ENCODE data around the gene TCAF1.
"Not testable (repeated sequence)": the region's sequence is repeated elsewhere in the genome, so short reads cannot be mapped to it uniquely, and the experiment has no call there.

Gene TCAF1

DNA sequence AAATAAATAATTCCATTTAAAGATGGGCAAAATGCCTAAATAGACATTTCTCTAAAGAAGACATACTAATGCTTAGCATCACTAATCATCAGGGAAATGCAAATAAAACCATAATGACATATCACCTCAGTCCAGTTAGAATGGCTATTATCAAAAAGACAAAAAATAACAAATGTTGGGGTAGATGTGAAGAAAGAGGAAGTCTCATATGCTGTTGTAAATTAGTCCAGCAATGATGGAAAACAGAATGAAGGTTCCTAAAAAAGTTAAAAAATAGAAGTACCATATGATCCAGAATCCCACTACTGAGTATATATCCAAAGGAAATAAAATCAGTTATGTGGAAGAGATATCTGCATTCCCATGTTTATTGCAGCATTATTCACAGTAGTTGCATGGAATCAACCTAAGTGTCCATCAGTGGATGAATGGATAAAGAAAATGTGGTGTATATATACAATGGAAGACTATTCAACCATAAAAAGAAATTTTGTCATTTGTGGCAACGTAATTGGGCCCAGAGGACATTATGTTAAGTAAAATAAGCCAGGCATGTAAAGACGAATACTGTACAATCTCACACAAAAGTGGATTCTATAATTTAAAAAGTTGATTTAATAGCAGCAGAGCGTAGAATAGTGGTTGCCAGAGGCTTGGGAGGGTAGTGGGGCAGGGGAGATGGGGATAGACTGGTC lies 52.0 kb downstream of the TCAF1 start:
- DNase-seq, result no peak

DNA sequence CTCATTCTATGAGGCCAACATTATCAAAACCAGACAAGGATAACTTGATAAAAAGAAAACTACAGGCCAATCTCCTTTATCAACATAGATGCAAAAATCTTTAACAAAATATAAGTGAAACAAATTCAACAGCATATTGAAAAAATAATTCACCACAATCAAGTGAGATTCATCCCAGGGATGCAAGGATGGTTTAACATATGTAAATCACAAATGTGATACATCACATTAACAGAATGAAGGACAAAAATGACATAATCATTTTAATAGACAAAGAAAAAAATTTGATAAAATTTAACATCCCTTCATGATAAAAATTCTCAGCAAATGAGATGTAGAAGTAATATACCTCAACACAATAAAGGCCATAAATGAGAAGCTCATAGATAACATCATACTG lies 53.8 kb downstream of the TCAF1 start:
- no peak for DNase-seq

DNA sequence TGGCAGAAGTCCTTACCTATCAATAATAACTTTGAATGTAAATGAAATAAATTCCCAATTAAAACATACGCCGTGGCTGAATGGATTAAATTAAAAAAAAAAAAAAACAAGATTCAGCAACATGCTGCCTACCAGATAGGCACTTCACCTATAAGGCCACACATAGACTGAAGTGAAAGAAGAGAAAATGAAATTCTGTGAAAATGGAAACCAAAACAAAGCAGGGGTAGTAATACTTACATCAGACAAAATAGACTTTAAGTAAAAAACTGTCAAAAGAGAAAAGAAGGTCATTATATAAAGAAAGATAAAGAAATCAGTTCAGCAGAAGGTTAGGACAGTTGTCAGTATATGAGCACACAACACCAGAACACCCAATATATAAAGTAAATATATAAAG lies 55.3 kb downstream of the TCAF1 start:
- no peak for DNase-seq

DNA sequence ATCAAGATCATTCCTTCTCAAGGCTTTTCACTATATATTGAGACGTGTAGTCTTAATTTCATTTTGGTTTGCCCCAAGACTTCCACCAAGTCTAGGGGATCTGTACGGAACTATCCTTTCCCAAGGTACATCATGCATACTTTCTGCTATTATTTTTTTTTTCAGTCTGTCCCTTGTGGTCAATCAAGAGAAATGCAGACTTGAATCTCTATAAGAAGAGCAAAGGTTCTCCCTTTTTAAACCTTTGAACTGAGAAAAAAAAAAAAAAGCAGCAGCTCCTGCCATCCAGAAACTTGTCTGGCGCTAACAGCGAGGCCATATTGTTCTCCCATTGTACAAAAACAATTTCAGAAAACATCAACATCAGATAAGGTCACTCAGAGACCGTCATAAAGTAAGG lies 60.3 kb downstream of the TCAF1 start:
- DNase-seq, result peak; percentile 59

DNA sequence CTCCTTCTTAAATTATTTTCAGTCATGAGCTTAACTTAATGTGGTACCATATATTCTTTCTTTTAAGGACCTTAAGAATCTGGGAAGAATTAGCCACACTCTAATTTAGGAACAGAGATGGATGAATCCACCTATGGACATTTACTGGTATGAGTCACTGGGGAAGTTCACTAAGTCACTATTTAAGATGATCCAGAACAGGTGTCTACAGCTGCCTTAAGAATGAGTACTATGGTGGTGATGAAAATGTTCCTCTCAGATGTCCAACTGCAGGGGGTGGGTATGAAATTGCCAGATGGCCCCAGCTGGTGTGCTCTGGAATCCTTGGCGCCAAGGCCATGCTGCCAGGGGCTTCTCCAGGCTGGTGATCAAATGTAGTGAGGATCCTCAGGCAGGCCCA lies 61.9 kb downstream of the TCAF1 start:
- DNase-seq, result not testable (repeated sequence)

DNA sequence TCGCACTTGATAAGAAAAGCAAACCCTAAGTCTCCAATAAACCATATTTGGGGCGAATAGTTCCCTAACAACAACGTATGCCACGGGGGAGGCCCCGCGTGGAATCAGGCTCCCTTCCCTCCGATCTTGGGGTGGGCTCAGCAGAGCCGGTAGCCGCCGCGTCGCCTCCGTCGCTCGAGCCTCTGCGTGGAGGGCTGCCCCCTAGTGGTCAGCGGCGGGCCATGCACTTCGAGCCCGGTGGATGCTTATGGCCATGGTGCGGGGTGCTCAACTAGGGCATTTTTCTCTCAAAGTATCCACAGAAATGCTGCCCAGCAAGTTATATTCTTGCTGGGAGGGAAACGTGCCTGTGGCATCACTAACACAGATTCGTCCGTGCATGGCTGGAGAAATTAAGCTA lies 64.8 kb downstream of the TCAF1 start:
- not testable (repeated sequence) for DNase-seq

DNA sequence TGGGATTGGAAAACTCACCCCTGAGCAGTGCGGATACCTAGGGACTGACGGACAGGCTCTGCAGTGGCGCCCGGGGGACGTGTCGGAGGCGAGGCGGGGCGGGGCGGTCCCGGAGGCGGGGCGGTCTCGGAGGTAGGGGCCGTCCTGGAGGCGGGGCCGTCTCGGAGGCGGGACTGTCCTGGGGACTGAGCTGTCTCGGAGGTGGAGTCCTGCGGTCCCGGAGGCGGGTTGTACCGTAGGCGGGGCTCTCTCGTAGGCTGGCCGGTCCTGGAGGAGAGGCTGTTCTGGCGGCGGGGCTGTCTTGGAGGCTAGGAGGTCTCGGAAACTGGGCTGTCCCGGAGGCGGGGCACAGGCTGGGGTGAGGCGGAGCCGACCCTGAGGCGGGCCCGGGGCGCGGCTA lies 65.4 kb downstream of the TCAF1 start:
- DNase-seq, result peak; percentile 92

DNA sequence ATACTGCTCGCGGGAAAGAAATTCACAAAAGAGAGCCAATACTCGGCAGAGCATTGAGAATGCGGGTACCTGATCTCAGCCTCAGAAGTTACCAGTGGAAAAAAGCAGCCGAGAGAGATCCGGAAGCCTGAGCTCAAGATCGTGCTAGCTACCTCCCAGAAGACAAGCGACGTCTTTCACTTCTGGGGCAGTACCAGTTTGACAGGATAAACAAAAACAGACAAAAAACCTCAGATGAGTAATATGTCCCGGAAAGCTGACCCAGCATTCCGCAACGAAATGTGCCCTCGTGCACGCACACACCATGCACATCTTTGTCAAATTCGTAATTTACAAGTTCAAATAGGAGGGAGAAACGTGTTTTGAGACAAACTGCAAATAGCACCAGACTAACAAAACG lies 65.9 kb downstream of the TCAF1 start:
- DNase-seq, result not testable (repeated sequence)

DNA sequence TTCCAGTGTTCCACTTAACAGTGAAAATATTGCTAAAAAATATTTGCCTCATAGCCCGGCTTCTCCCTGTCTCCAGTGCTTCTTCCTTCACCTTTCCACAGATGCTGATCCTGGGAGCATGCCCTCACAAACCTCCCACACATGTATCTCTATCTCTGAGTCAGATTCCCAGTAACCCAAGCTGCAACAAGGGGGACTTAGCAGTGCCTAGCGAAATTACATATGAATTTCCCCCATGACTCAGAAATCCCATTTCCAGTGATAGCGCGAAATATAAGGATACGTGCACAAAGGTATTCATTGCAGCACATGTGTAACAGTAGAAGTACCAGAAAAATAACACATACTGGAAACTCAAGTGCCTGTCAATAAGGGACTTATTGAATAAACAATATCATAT lies 75.4 kb downstream of the TCAF1 start:
- DNase-seq, result not testable (repeated sequence)

DNA sequence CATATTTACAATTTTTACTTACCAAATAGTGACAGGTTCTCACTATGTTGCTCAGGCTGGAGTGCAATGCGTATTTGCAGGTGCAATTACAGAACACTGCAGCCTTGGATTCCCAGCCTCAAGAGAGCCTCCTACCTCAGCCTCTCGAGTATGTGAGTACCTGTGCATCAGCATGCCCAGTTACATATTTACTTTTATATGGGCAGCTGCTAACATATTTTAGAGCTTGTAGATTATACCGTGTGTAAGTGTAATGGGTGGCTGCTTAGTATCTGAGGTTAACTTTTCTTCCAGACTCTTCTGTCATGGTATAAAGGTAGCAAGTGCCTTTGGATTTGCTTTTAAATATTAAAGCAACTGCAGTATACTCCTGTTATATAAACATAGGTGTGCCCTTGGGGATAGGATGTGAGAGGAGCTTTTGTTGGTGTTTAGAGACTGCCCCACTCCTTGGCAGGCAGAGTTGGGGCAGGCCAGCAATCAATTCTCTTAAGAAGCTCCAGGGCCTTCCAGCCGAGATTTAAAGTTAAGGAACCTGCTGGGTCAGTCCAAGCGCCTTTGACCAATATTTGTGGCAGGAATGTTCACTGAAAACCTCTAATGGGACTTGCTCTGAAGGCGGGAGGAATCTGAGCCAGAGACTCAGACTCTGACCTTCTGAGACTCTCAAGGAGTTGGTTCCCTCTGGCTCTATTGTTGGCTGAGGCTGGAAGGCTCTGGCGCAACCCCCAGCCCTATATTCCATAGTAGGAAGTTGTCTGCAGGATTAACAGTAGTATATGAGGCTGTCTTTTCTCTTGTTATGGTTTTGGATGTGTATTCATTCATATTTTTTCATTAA lies 77.5 kb downstream of the TCAF1 start:
- not testable (repeated sequence) for DNase-seq

DNA sequence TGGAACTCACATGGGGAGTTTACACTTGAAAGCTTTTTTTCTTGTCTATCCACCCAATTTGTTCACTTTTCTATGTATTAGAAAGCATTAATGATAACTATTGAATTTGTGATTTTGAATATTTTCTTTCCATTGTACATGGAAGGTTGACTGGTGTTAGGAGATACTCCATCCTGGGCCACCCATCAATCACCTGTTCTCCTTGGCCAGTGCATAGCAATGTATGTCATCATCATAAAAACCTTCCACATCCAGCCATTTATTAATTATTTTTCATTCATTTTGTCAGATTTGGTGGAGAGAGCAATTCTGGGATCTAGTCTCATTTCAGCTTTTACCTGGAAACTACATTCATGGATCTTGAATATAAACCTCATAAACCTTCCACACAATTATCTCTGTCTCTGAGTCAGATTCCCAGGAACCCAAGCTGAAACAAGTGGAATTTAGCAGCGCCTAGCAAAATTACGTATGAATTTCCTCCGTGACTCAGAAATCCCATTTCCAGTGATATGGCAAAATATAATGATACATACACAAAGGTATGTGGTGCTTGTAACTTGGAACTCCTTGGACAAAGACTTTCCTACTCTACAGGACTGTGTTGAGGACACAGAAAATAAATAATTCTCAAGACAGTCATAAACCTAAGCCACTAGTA lies 78.2 kb downstream of the TCAF1 start:
- DNase-seq, result not testable (repeated sequence)

DNA sequence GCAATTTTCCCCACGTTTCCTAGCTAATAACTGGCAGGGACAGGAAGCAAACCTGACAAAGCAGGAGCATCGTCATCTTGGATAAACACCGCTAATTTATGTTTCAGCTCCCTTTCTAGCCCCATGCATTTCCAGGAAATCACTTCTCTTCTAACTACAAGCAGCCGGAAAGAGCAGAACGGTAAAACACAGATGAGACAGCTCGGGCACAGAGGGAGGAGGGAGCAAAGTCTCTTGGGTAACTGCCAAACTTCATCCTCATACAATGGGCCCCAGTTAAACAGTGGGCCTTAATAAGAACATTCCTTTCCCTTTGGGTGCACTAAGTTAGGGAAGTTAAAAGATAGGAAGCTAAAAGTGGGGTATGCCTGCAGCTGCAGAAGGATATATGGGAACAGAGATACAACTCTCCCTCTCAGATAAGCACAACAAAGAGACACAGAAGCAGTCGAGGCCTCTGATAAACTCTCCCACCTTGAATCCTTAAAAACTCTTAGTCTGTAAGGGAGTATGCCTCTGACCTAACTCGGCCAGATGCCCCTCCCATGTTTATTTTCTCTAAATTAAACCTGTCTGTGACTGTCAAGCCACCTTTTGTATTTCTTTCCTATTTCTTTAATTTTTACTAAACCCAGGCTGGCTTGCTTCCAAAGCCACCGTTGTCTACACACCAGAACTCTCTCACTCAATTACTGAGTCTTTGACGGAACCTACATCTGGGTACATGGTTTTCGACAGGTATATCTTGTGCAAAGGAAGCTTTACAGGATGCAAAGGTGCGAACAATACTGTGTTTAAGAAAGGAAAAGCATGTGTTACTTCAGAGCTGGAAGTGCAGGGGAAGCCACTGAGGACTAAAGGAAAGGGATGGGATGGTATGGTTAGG lies 80.3 kb downstream of the TCAF1 start:
- DNase-seq, result not testable (repeated sequence)

DNA sequence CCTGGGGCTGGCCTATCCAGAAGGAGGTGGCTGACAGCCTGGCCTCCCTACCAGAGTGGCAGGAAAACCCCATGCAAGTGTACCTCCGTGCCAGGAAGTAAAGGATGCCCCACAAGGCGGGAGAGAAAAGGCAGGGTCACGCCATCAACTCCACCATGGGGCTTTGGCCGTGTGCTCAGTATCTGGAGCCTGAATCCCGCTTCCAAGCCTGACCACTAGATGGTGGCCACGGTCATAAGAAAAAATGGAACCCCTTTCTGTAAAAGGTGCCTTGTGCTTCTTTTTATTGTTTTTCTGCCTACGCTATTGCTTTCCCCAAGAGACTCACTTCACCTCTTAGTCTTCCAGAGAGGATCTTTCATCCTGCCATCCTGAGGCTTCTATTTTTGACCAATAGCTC lies 84.1 kb downstream of the TCAF1 start:
- not testable (repeated sequence) for DNase-seq

DNA sequence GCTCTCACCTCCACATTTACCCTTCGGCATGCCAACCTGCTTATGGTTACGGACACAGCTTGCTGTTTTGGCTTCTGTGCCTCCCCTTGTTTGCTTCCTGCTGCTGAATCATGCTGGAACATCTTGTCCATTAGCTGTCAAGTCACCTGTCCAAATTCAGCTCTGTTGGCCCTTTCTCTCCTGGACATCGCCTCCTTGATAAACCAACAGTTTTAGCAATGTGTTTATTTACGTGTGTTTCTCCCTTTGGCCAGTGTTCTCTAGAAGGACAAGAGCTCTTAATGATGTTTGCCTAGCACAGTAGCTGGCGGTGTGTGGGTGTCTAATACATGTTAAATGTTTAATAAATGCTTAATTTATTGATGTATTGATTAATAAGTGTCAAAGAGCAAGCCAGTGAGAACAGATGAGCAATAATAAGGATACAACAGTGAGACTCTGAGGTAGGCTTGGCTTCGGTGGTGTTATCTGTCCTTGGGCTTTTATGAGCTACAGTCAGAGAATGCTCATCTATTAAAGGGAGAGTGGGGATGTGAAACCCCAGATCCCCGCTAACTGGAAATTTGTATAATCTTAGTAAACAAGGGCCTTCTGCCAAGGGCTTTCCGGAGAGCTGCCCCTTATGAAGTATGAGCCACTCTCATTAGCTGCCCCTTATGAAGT lies 85.4 kb downstream of the TCAF1 start:
- DNase-seq, result not testable (repeated sequence)

DNA sequence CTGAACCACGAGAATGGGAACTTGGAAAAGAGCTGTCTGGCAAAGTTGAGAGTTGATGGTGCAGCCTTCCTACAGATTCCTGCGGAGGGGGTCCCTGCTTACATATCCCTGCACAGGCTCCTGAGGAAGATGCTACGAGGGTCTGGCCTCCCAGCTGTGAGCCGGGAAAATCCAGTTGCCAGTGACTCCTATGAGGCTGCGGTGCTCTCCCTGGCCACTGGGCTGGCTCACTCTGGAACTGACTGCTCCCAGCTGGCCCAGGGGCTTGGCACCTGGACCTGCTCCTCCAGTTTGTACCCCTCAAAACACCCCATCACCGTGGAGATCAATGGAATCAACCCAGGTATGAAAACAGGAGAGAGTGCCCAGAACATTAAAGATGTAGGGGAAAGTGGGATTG lies 91.3 kb downstream of the TCAF1 start:
- DNase-seq, result not testable (repeated sequence)

DNA sequence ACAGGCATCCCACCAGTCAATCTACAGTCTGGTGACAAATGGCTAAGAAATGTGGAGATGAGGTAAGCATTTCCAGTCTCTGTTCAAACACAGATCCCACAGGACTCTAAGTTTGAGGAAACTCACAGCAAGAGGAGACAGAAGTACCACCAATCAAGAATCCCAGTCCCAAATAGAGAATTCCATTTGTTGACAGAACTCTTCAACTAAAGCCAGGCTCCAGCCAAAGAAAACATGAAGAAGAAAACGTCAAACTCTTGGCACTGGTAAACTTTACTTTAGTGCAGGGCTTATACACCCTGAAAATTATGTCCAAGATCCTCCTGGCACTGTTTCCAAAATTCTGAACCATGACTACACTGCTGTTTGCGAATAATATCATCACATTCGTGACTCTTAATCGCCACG lies 95.3 kb downstream of the TCAF1 start:
- not testable (repeated sequence) for DNase-seq
